Central memory CD4-positive, alpha-beta T cell (primary cell): ENCODE data around the gene ALDH3A1.

Source experiments
- DNase-seq: peaks from one replicate; pipeline ENCODE4 v3.0.0; 2022

Gene ALDH3A1

GRCh38 chr17:19759568-19760549 lies 11.8 kb upstream of the ALDH3A1 start:
- DNase-seq: no peak

DNA sequence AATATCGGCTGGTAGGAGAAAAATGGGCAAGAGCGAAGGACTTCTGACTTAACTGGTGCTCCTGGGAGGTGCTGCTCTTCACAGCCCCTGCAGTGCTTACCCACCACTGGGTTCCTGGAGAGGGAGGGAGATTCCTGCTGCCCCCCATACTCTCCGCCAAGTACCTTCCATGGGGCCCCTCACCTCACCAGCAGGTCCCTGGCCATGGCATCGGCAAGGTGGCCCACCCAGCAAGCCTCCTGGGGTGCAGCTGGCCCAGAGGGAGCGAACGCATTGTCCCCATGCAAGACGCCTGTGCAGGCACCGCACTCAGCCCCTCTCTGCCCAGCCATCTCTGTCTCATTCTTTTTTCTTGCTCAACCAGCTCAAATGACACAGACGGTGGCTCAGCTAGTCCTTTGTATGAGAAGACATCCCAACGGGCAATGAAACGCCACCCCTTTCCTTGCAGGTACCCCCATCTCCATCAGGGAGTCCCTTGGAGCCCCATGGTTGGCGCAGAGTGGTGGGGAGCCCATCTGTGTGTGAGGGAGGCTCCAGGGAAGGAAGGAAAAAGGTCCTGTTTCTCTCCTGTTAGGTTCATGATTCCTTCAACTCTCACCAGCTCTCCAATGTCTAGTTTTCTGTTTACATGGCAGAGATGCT lies 9.6 kb upstream of the ALDH3A1 start:
- no peak for DNase-seq

GRCh38 chr17:19756546-19756945 lies 8.4 kb upstream of the ALDH3A1 start:
- DNase-seq: no peak

- DNase-seq: no peak
Measured at GRCh38 chr17:19755821-19756510, 7.9 kb upstream of the ALDH3A1 start.

DNA sequence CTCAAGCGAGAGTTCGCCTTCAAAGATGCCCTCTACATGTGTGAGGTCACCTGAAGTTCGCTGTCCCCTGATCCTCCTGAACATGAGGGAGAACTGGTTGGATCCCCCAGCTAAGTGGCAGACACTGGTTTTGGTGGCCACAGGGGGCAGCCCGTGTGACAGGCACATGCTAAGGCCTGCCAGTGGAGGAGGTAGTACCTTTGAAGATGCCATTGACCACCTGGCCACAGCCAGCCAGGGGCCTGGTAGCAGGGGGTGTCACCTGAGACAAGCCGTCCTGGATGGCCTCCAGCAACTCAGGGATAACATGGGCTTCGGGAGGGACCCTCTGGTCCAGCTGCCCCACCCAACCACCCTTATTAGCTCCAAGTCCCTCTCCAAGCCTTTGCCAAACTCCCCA lies 7.3 kb upstream of the ALDH3A1 start:
- no peak for DNase-seq

DNA sequence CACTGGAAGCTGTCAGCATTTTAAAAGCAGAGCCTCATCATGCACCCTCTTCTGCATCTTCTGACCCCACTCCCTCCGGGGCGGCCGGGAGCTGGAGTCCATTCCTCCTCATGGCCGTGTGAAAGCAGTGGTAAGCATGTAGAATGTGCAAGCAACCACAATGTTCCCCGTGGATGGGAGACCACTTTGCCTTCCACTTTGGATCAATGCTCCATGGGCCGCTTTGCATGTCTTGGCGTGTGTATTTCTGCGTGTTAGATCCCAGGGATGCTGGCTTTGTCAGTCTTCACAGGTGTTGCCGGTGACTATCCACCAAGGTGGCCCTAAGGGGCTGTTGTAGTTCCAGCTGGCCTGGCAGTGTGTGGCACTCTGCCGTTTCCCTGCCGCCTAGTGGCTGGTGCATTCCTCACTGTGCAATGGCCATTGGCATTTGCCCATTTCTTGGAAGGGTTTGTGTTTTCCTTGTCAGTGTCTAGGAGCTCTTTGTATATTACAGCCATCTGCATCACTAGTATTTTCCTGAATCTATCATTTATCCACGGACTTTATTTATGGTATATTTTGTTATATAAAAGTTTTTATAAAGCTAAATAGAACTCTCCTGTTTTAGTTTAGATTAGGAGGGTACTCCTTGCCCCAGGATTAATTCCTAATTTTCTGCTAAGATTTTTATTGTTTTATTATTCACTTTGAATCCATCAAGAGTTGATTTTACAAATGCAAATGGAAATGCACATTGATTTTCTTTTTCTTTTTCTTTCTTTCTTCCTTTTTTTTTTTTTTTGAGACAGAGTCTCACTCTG lies 5.8 kb upstream of the ALDH3A1 start:
- DNase-seq: no peak

- DNase-seq: no peak
Measured at GRCh38 chr17:19753051-19753509, 5.0 kb upstream of the ALDH3A1 start.

- DNase-seq: no peak
Measured at GRCh38 chr17:19752216-19753050, 4.3 kb upstream of the ALDH3A1 start.

DNA sequence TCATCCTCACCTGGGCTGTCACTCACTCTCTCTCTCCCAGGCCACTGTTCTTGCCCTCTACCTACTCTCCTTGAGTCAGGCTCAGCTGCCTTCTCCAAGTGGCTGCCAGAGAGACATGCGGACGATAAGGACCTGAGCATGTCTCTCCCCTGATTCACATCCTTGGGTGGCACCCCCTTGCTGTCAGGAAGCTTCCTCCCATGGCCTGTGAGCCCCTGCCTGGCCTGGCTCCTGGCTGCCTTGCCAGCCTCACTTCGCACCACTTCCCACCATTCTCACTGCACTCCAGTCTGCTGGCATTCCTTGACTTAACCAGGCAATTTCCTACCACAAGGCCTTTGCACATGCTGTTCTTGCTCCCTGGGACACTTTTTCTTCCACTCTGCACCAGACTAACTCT lies 2.7 kb upstream of the ALDH3A1 start:
- no peak for DNase-seq

- DNase-seq: no peak
Measured at GRCh38 chr17:19750020-19750572, 2.0 kb upstream of the ALDH3A1 start.

DNA sequence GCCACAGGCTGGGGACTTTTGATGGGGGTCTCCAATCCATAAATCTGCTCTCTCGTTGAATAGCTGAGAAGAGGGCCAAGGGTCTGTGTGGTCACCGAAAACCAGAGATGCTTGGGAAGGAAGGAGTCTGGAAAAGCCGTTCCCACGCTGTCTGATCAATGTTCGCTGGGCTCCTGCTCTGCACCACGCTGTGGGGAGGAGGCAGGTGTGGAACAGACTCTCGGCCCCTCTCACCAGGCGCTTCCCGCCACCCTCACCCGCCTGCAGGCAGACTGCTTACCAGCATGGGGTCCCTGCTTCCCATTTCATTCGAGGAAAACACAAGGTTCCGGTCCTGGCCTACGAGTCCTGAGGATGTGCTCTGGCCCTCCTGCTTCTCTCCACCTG lies 702 bp upstream of the ALDH3A1 start:
- DNase-seq: no peak

GRCh38 chr17:19747159-19747719 lies 859 bp downstream of the ALDH3A1 start:
- no peak for DNase-seq

GRCh38 chr17:19746517-19746916 lies 1.6 kb downstream of the ALDH3A1 start:
- no peak for DNase-seq

GRCh38 chr17:19744922-19745757 lies 3.0 kb downstream of the ALDH3A1 start:
- DNase-seq: peak; percentile 76

DNA sequence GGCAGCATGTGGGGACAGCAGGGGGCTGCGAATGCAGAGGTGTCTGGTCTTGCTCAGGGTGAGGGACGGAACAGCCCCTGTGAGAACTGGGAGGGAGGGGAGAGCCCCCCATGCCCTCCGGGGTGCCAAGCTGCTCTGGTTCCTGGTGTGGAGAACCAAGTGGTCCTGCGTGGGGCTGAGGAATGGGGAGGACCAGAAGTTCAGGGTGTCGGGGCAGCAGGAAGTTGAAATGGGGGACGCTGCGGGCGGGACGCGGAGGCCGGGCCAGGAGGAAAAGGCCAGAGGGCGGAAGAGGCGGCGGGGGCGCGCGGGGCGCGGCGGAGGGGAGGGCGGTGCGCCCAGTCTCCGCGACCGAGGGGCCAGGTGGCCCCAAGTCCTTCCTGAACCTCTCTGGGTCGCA lies 3.6 kb downstream of the ALDH3A1 start:
- no peak for DNase-seq

DNA sequence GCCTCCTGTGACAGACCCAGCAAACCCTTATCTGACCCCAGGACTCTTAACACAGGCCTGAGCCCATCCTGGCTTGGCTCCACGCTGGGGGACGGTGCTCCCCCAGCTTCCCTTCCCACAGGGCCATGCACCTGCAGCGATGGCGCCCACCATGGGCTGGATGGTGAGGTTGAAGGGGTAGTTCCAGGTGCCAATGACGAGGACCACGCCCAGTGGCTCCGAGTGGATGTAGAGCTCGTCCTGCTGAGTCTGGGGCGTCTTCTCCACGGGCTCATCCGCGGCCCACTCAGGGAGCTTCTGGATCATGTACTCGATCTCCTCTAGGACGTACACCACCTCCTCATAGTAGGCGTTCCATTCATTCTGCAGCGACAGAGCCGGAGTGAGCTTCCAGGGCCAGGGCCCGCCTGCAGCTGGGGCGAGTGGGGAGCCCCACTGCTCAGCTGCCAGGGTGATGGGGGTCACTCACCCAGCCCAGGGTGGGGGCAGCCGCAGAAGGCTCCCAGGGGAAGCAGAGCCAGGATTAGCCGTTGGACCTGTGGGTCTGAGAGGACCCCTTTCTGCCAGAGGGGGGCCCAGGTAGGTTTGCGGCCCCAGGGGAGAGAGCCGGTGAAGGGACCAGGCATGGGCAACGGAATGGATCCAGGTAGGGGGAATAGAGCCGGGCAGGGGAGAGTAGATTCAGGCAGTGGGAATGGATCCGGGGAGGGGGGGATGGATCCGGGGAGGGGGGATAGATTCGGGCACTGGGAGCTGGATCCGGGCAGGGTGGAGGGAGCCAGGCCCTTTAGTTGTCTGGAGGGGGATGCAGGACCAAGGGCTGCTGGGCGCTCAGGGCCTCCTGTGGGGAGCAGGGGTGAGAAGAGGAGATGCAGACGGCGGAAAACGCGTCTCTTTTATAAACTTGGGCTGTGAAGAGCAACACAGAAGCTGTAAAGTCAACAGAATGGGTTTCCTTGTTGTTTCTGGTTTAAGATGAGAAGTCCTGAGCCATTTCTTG lies 4.7 kb downstream of the ALDH3A1 start:
- no peak for DNase-seq

- no peak for DNase-seq
Measured at GRCh38 chr17:19742495-19742894, 5.6 kb downstream of the ALDH3A1 start.

DNA sequence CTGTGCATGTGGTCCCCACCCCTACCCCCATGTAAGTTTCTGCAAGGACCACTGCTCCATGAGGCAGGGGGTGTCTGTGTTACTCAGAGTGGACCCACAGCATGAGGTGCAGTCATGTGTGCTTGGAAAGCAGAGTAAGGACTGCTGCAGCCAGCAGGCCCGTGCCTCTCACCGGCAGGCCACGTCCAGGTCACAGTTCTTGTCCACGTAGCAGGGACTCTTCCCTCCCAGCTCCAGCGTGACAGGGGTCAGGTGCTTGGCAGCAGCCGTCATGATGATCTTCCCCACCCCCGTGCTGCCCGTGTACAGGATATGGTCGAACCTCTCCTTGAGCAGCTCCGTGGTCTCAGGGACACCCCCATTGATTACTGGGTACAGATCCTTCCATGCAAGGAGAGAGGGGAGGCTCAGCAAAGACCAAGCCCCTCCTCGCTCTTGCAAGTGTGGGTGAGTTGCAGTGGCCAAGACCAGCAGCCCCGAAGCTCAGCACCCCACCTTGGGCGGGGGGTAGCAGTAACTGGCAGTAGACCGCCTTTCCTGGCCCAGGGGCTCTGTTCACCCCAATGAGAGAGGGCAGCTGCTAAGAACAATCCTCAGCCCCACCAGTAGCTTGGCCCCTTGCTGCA lies 6.2 kb downstream of the ALDH3A1 start:
- DNase-seq: no peak
